Ovary (tissue), 3 donors: ENCODE measurements around the gene FAM156B.
"Not testable (repeated sequence)": the region's sequence is repeated elsewhere in the genome, so short reads cannot be mapped to it uniquely, and the experiment has no call there.

Experiments used
- EP300 ChIP-seq: sonication (generic); formaldehyde crosslinking; IDR thresholded peaks from one replicate; pipeline ENCODE4 v1.6.1; 2017; ENCODE audit warnings: antibody characterized with exemption
- POLR2A ChIP-seq: fragments of 450-650 bp; IDR thresholded peaks from one replicate; pipeline ENCODE4 v1.6.1; 2017; ENCODE audit warnings: antibody characterized with exemption, mild to moderate bottlenecking, moderate library complexity
- TF ChIP-seq, protein P1 (sequence below), 3 donors: fragments of 450-650 bp in 2 of 3; fragments of 200-600 bp in 1 of 3; IDR thresholded peaks; one replicate each; pipeline versions ENCODE4 v1.5.1 to v1.8.0; 2016 to 2022; ENCODE audit warnings: antibody characterized with exemption in 3 of 3, mild to moderate bottlenecking in 1 of 3
- donor health status: DM: no; HTN: no; CAD: no.

DNA sequence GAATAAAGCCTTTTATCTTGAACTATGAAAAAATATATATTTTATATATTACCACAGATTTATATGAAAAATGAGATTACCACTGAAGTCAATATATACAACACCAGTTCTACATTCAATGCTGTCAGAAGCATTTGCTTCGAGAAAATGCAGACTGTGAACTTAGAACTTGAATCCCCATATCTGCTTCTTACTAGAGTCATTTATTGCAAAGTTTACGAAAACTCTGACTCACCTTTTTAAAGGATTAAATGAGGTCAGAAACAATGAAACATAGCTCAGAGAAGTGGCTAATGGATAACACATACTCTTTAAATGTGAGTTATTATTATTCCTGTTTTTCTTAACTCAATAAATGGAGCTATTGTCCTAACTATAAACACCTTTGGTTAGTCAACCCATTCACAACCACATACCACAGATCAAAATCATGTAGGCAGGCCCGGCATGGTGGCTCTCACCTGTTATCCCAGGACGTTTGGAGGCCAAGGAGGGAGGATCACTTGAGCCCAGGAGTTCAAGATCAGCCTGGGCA is 40.1 kb upstream of the FAM156B start:
- not testable (repeated sequence) for TF ChIP-seq POLR2A, EP300
- TF ChIP-seq, protein P1, sequence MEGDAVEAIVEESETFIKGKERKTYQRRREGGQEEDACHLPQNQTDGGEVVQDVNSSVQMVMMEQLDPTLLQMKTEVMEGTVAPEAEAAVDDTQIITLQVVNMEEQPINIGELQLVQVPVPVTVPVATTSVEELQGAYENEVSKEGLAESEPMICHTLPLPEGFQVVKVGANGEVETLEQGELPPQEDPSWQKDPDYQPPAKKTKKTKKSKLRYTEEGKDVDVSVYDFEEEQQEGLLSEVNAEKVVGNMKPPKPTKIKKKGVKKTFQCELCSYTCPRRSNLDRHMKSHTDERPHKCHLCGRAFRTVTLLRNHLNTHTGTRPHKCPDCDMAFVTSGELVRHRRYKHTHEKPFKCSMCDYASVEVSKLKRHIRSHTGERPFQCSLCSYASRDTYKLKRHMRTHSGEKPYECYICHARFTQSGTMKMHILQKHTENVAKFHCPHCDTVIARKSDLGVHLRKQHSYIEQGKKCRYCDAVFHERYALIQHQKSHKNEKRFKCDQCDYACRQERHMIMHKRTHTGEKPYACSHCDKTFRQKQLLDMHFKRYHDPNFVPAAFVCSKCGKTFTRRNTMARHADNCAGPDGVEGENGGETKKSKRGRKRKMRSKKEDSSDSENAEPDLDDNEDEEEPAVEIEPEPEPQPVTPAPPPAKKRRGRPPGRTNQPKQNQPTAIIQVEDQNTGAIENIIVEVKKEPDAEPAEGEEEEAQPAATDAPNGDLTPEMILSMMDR (IDR thresholded peaks at IDR 0.05), result not testable (repeated sequence)
